DOHH2 (cell line): ENCODE results near the gene ACER3.

ENCODE experiments used
- H3F3A ChIP-seq: fragments of 200-600 bp; sonication (generic), shearing (Covaris generic); 2 replicates; pipeline ENCODE4 v1.6.0; 2016; ENCODE audit warnings: antibody characterized with exemption, mild to moderate bottlenecking; ENCODE audit not compliant: control insufficient read depth, insufficient read depth
- H3K27ac ChIP-seq: fragments of 200-600 bp; sonication (generic); 2 replicates; pipeline ENCODE4 v1.5.1; 2014; ENCODE audit warnings: low read depth, mild to moderate bottlenecking, low read length, moderate library complexity
- H3K27me3 ChIP-seq: fragments of 200-600 bp; sonication (generic); 2 replicates; pipeline ENCODE4 v1.6.1; 2014; ENCODE audit warnings: mild to moderate bottlenecking, low read length, mixed read lengths; ENCODE audit not compliant: control insufficient read depth
- H3K36me3 ChIP-seq: fragments of 200-600 bp; sonication (generic); 2 replicates; pipeline ENCODE4 v1.6.1; 2014; ENCODE audit warnings: mild to moderate bottlenecking, low read length, moderate library complexity, mixed read lengths; ENCODE audit not compliant: control insufficient read depth
- H3K4me1 ChIP-seq: fragments of 200-600 bp; sonication (generic); 2 replicates; pipeline ENCODE4 v1.6.1; 2014; ENCODE audit warnings: mild to moderate bottlenecking, low read length, mixed read lengths; ENCODE audit not compliant: control insufficient read depth
- H3K4me2 ChIP-seq: fragments of 200-600 bp; sonication (generic); 2 replicates; pipeline ENCODE4 v1.6.0; 2014; ENCODE audit warnings: mild to moderate bottlenecking, low read length, moderate library complexity
- H3K4me3 ChIP-seq: fragments of 200-600 bp; sonication (generic); 2 replicates; pipeline ENCODE4 v1.5.1; 2014; ENCODE audit warnings: mild to moderate bottlenecking, low read length, mixed read lengths
- H3K79me2 ChIP-seq: fragments of 200-600 bp; sonication (generic); 2 replicates; pipeline ENCODE4 v1.6.1; 2014; ENCODE audit warnings: mild to moderate bottlenecking, low read length, mixed read lengths; ENCODE audit not compliant: control insufficient read depth
- H3K9me2 ChIP-seq: fragments of 200-600 bp; sonication (generic); replicated peaks from 2 replicates; pipeline ENCODE4 v1.6.1; 2014; ENCODE audit warnings: mild to moderate bottlenecking, low read length, mixed read lengths; ENCODE audit not compliant: control insufficient read depth
- H3K9me3 ChIP-seq: fragments of 200-600 bp; sonication (generic); 2 replicates; pipeline ENCODE4 v1.6.1; 2014; ENCODE audit warnings: antibody characterized with exemption, low read length, mixed read lengths; ENCODE audit not compliant: control insufficient read depth, insufficient read depth
- H4K20me1 ChIP-seq: fragments of 200-600 bp; sonication (generic); 2 replicates; pipeline ENCODE4 v1.6.0; 2014; ENCODE audit warnings: low read depth, mild to moderate bottlenecking, antibody characterized with exemption, low read length, moderate library complexity; ENCODE audit not compliant: control insufficient read depth, insufficient read depth
- EZH2phosphoT487 ChIP-seq: fragments of 200-600 bp; sonication (generic); IDR thresholded peaks from 2 replicates; pipeline ENCODE4 v1.6.1; 2017; ENCODE audit warnings: borderline replicate concordance, mild to moderate bottlenecking, antibody characterized with exemption, low read length, moderate library complexity, mixed read lengths
- TF ChIP-seq, protein P1 (sequence below): fragments of 200-600 bp; sonication (generic); IDR thresholded peaks from one replicate; pipeline ENCODE4 v1.5.1; 2014; ENCODE audit warnings: antibody characterized with exemption, mild to moderate bottlenecking, low read depth, low read length; ENCODE audit not compliant: poor library complexity, severe bottlenecking

Gene ACER3

DNA sequence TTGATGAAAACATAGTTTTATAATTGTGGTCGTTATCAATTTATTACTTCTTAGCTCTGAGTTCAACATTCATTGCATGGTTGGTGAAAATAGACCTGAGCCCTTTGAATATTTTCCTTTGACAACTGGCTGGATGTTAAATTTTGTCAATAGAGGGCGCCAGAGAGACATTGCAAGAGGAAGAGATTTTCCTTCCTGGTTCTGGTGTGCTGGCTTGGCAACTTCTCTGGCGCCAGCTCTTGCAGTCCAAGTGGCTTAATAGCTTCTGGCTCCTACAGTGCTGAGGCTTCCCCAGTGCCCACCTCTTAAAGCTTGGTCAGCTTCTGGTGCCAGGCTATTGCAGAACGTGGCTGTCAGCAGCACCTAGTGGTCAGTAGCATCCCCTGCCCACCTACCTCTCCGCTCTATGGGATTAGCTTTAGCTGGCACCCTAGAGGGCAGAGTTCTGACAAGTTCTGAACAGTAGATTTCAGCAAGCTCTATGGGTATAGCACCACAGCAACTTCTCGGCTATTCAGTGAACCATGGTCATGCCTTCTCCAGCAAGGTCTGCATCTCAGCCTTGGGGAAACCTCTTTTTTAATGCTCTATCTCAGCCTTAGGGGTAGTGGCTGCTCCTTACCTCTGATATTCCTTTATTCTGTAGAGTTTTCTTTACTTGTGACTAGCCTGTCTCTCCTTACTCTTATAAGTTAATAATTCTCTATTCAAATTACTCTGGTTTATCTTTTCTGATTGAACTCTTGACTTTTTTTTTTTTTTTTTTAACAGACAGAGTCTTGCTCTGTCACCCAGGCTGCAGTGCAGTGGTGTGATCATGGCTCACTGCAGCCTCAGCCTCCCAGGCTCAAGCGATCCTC is 59.4 kb downstream of the ACER3 start:
- peak overlapping the region; percentile 53 for H3K4me3 ChIP-seq
- no peaks in the 10 kb centered on the region for H3K79me2 ChIP-seq
- H3K4me2 ChIP-seq, result peak overlapping the region; percentile 66
- no peaks in the 10 kb centered on the region for H3K36me3 ChIP-seq
- peaks cover 15% of the 10 kb centered on the region for H3K4me1 ChIP-seq
- H3K9me2 ChIP-seq, result no peaks in the 10 kb centered on the region
- TF ChIP-seq, protein P1, sequence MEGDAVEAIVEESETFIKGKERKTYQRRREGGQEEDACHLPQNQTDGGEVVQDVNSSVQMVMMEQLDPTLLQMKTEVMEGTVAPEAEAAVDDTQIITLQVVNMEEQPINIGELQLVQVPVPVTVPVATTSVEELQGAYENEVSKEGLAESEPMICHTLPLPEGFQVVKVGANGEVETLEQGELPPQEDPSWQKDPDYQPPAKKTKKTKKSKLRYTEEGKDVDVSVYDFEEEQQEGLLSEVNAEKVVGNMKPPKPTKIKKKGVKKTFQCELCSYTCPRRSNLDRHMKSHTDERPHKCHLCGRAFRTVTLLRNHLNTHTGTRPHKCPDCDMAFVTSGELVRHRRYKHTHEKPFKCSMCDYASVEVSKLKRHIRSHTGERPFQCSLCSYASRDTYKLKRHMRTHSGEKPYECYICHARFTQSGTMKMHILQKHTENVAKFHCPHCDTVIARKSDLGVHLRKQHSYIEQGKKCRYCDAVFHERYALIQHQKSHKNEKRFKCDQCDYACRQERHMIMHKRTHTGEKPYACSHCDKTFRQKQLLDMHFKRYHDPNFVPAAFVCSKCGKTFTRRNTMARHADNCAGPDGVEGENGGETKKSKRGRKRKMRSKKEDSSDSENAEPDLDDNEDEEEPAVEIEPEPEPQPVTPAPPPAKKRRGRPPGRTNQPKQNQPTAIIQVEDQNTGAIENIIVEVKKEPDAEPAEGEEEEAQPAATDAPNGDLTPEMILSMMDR, result peak; percentile 99
- no peak for TF ChIP-seq EZH2phosphoT487
- H3K27me3 ChIP-seq, result no peaks in the 10 kb centered on the region
- H4K20me1 ChIP-seq, result no peaks in the 10 kb centered on the region; the same call in 1 of the 2 replicates
- H3F3A ChIP-seq, result peaks cover 4% of the 10 kb centered on the region; the same call in 1 of the 2 replicates
- no peaks in the 10 kb centered on the region for H3K9me3 ChIP-seq
- no peak overlapping the region for H3K27ac ChIP-seq

DNA sequence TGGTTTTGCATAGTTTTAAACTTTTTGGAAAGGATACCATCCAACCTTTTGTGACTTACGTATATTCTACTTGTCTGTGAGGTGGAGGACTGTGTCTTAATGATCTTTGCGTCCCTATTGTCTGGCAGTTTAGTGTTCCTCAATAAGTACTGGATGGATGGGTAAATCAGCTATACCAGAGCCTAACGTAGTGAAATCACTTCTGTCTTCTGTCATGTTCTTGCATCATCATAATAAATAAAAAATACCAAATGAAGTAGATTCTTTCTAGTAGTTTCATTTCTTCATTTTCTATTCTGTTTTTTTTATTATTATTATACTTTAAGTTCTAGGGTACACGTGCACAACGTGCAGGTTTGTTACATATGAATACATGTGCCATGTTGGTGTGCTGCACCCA is 66.4 kb downstream of the ACER3 start:
- H3K4me1 ChIP-seq, result no peaks in the 10 kb centered on the region
- no peaks in the 10 kb centered on the region for H3K36me3 ChIP-seq
- no peaks in the 10 kb centered on the region for H3K79me2 ChIP-seq
- H3K27me3 ChIP-seq, result no peaks in the 10 kb centered on the region
- H3K9me3 ChIP-seq, result no peaks in the 10 kb centered on the region
- H3K4me3 ChIP-seq, result no peak overlapping the region
- H3K4me2 ChIP-seq, result no peak overlapping the region
- no peak overlapping the region for H3K27ac ChIP-seq
- H3F3A ChIP-seq, result no peaks in the 10 kb centered on the region
- no peak for TF ChIP-seq EZH2phosphoT487
- TF ChIP-seq, protein P1, result no peak
- H3K9me2 ChIP-seq, result no peaks in the 10 kb centered on the region
- no peaks in the 10 kb centered on the region for H4K20me1 ChIP-seq

DNA sequence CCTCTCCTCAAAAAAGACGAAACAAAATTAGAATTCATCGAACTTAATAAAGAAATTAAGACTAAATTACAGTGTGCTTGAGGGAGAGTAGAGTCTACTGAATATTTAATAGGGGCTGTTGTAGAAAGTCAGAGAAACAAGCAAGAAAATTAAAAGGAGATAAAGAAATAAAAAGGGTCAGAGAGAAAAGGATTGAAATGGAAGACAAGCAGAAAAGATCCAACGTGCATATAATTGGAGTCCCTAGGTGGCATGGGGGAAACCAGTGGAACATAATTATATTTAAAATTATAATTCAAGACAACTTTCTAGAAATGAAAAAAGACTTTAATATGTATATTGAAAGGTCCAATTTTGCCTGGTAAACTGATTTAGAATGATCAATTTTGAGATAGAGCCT is 74.3 kb downstream of the ACER3 start:
- H3K36me3 ChIP-seq, result no peaks in the 10 kb centered on the region
- no peaks in the 10 kb centered on the region for H3F3A ChIP-seq
- no peak overlapping the region for H3K4me2 ChIP-seq
- no peak overlapping the region for H3K4me3 ChIP-seq
- H3K4me1 ChIP-seq, result no peaks in the 10 kb centered on the region
- no peaks in the 10 kb centered on the region for H3K9me3 ChIP-seq
- no peak overlapping the region for H3K27ac ChIP-seq
- no peaks in the 10 kb centered on the region for H3K9me2 ChIP-seq
- H4K20me1 ChIP-seq, result no peaks in the 10 kb centered on the region
- H3K79me2 ChIP-seq, result no peaks in the 10 kb centered on the region
- H3K27me3 ChIP-seq, result no peaks in the 10 kb centered on the region
- TF ChIP-seq, protein P1, result no peak
- no peak for TF ChIP-seq EZH2phosphoT487
